ENCODE measurements around the gene CLDN6.

Gene CLDN6

GRCh38 chr16:3045758-3046640 is 28.0 kb upstream of the CLDN6 start, which contains the start of gene MMP25:
MMP25 (plus strand) TSS chr16:3046561; CDS start chr16:3046918, 357 bp downstream.
- Histone ChIP-seq H3K27ac (no peak within 1 kb of the TSS), H3K27me3 (replicated peaks) (peaks cover 11% of the 10 kb centered on the region), H3K4me3 (ENCODE audit: low read depth, low read length) (peak within 1 kb of the TSS; percentile 51), H3K36me3 (replicated peaks) (no peaks in the 10 kb centered on the region)
- TF ChIP-seq CTCF (IDR thresholded peaks at IDR 0.05; ENCODE audit: low read depth, low read length, missing control alignments): no peak
- in situ Hi-C loops (cut with HindIII; ENCODE audit: low pct_ligation_motif_present, low sequenced_read_pairs): no loop called here
- no peak for DNase-seq

- TF ChIP-seq CTCF (IDR thresholded peaks at IDR 0.05; ENCODE audit: low read depth, low read length, missing control alignments): no peak
- H3K27me3 ChIP-seq (replicated peaks): peaks cover 11% of the 10 kb centered on the region
- in situ Hi-C loops (cut with HindIII; ENCODE audit: low pct_ligation_motif_present, low sequenced_read_pairs): no loop called here
- no peak overlapping the region for H3K27ac ChIP-seq
- no peak for DNase-seq
- no peak overlapping the region for H3K4me3 ChIP-seq (ENCODE audit: low read depth, low read length)
- H3K36me3 ChIP-seq (replicated peaks): no peaks in the 10 kb centered on the region
Observed at GRCh38 chr16:3044708-3045107, 26.7 kb upstream of the CLDN6 start.

GRCh38 chr16:3042376-3042775 is 24.4 kb upstream of the CLDN6 start:
- no peaks in the 10 kb centered on the region for H3K36me3 ChIP-seq (replicated peaks)
- in situ Hi-C loops (cut with HindIII; ENCODE audit: low pct_ligation_motif_present, low sequenced_read_pairs): no loop called here
- no peak for DNase-seq
- H3K4me3 ChIP-seq (ENCODE audit: low read depth, low read length): no peak overlapping the region
- H3K27ac ChIP-seq: no peak overlapping the region
- peaks cover 29% of the 10 kb centered on the region for H3K27me3 ChIP-seq (replicated peaks)
- no peak for TF ChIP-seq CTCF (IDR thresholded peaks at IDR 0.05; ENCODE audit: low read depth, low read length, missing control alignments)

GRCh38 chr16:3038896-3039295 is 20.9 kb upstream of the CLDN6 start:
- DNase-seq: no peak
- in situ Hi-C loops (cut with HindIII; ENCODE audit: low pct_ligation_motif_present, low sequenced_read_pairs): no loop called here
- Histone ChIP-seq H3K27me3 (replicated peaks) (peaks cover 46% of the 10 kb centered on the region), H3K27ac (no peak overlapping the region), H3K4me3 (ENCODE audit: low read depth, low read length) (no peak overlapping the region), H3K36me3 (replicated peaks) (no peaks in the 10 kb centered on the region)
- no peak for TF ChIP-seq CTCF (IDR thresholded peaks at IDR 0.05; ENCODE audit: low read depth, low read length, missing control alignments)

- Histone ChIP-seq H3K4me3 (ENCODE audit: low read depth, low read length) (no peak overlapping the region), H3K36me3 (replicated peaks) (no peaks in the 10 kb centered on the region), H3K27ac (no peak overlapping the region), H3K27me3 (replicated peaks) (peaks cover 52% of the 10 kb centered on the region)
- no peak for TF ChIP-seq CTCF (IDR thresholded peaks at IDR 0.05; ENCODE audit: low read depth, low read length, missing control alignments)
- in situ Hi-C loops (cut with HindIII; ENCODE audit: low pct_ligation_motif_present, low sequenced_read_pairs): no loop called here
- DNase-seq: no peak
Observed at GRCh38 chr16:3038256-3038655, 20.3 kb upstream of the CLDN6 start.
